ENCODE measurements around the gene GPATCH4.
A peak's percentile ranks its signal among the peaks of the same experiment; 100 is the strongest.
"Not testable (repeated sequence)": the region's sequence is repeated elsewhere in the genome, so short reads cannot be mapped to it uniquely, and the experiment has no call there.

Gene GPATCH4

GRCh38 chr1:156574039-156574633 is 27.1 kb downstream of the GPATCH4 start:
- no peak for DNase-seq (ENCODE audit: low read depth)

- DNase-seq (ENCODE audit: low read depth): no peak
Measured at GRCh38 chr1:156572663-156573018, 28.6 kb downstream of the GPATCH4 start.

GRCh38 chr1:156571919-156572662 is 29.2 kb downstream of the GPATCH4 start, which contains the start of gene IQGAP3:
Gene IQGAP3 (minus strand): TSS chr1:156572565. CDS start chr1:156572529, 36 bp downstream.
- DNase-seq (ENCODE audit: low read depth): no peak

GRCh38 chr1:156571261-156571852 is 29.9 kb downstream of the GPATCH4 start:
- DNase-seq (ENCODE audit: low read depth): peak; percentile 76

GRCh38 chr1:156566436-156566835 is 34.8 kb downstream of the GPATCH4 start:
- no peak for DNase-seq (ENCODE audit: low read depth)

- DNase-seq (ENCODE audit: low read depth): no peak
Measured at GRCh38 chr1:156565519-156565918, 35.8 kb downstream of the GPATCH4 start.

- DNase-seq (ENCODE audit: low read depth): no peak
Measured at GRCh38 chr1:156560585-156561163, 40.6 kb downstream of the GPATCH4 start.

GRCh38 chr1:156559797-156560385 is 41.4 kb downstream of the GPATCH4 start:
- DNase-seq (ENCODE audit: low read depth): no peak

GRCh38 chr1:156559086-156559796 is 42.0 kb downstream of the GPATCH4 start:
- DNase-seq (ENCODE audit: low read depth): no peak

GRCh38 chr1:156556354-156556753 is 44.9 kb downstream of the GPATCH4 start:
- no peak for DNase-seq (ENCODE audit: low read depth)

- no peak for DNase-seq (ENCODE audit: low read depth)
Measured at GRCh38 chr1:156555715-156556114, 45.6 kb downstream of the GPATCH4 start.

GRCh38 chr1:156554971-156555370 is 46.3 kb downstream of the GPATCH4 start:
- DNase-seq (ENCODE audit: low read depth): no peak

- DNase-seq (ENCODE audit: low read depth): no peak
Measured at GRCh38 chr1:156553860-156554485, 47.3 kb downstream of the GPATCH4 start.

- DNase-seq (ENCODE audit: low read depth): not testable (repeated sequence)
Measured at GRCh38 chr1:156552937-156553336, 48.3 kb downstream of the GPATCH4 start.

- DNase-seq (ENCODE audit: low read depth): no peak
Measured at GRCh38 chr1:156552518-156552917, 48.8 kb downstream of the GPATCH4 start.

- DNase-seq (ENCODE audit: low read depth): no peak
Measured at GRCh38 chr1:156551869-156552268, 49.4 kb downstream of the GPATCH4 start.

- DNase-seq (ENCODE audit: low read depth): no peak
Measured at GRCh38 chr1:156551066-156551643, 50.1 kb downstream of the GPATCH4 start.

GRCh38 chr1:156550346-156550745 is 50.9 kb downstream of the GPATCH4 start:
- no peak for DNase-seq (ENCODE audit: low read depth)

GRCh38 chr1:156549831-156550230 is 51.4 kb downstream of the GPATCH4 start:
- DNase-seq (ENCODE audit: low read depth): no peak

GRCh38 chr1:156549390-156549789 is 51.9 kb downstream of the GPATCH4 start:
- DNase-seq (ENCODE audit: low read depth): no peak

- no peak for DNase-seq (ENCODE audit: low read depth)
Measured at GRCh38 chr1:156547982-156548381, 53.3 kb downstream of the GPATCH4 start.

Measured in GM04503 (cell line).